Calu3 (cell line): ENCODE data around the gene RPS6KC1. TPM values are rescaled to one million over a fixed set of nuclear protein-coding genes. Genes with fewer than 3 reads are reported as not detected.
A peak's percentile ranks its signal among the peaks of the same experiment; 100 is the strongest.

Experiments used
- BruUV-seq: library from RNA; stranded (reverse); fragments of 400-500 nt; replicated peaks from 2 replicates; lab custom pipeline; 2021; lab: Mats Ljungman, UMichigan
- CTCF ChIA-PET: fragments of 300-600 bp; sonication (Branson Sonifier 250); formaldehyde crosslinking; loops from one replicate; lab custom pipeline; 2022; ENCODE audit warnings: antibody characterized with exemption; lab: Charles Lee
- DNase-seq: peaks from one replicate; pipeline ENCODE4 v3.0.0; 2022
- H3K27ac Mint-ChIP-seq: one replicate; pipeline ENCODE4 v1.8.0; 2022; ENCODE audit warnings: mixed read lengths; ENCODE audit not compliant: unreplicated experiment
- H3K27me3 Mint-ChIP-seq: one replicate; pipeline ENCODE4 v1.8.0; 2022; ENCODE audit warnings: mixed read lengths; ENCODE audit not compliant: unreplicated experiment
- H3K36me3 Mint-ChIP-seq: one replicate; pipeline ENCODE4 v1.8.0; 2022; ENCODE audit warnings: mild to moderate bottlenecking, moderate library complexity, mixed read lengths; ENCODE audit not compliant: insufficient read depth, unreplicated experiment
- H3K4me1 Mint-ChIP-seq: one replicate; pipeline ENCODE4 v1.8.0; 2022; ENCODE audit warnings: mild to moderate bottlenecking, low read depth, mixed read lengths; ENCODE audit not compliant: unreplicated experiment
- H3K4me3 Mint-ChIP-seq: one replicate; pipeline ENCODE4 v1.8.0; 2022; ENCODE audit warnings: mild to moderate bottlenecking, low read depth, moderate library complexity, mixed read lengths; ENCODE audit not compliant: unreplicated experiment
- H3K9me3 Mint-ChIP-seq: one replicate; pipeline ENCODE4 v1.8.0; 2022; ENCODE audit warnings: low read depth, mixed read lengths; ENCODE audit not compliant: unreplicated experiment
- CTCF ChIP-seq: fragments of 200-600 bp; IDR thresholded peaks from one replicate; pipeline ENCODE4 v1.8.0; 2022; ENCODE audit warnings: antibody characterized with exemption; ENCODE audit not compliant: unreplicated experiment
- intact Hi-C: fragments of 100-400 bp; cut with micrococcal nuclease; formaldehyde crosslinking; loops from one replicate; pipeline ENCODE4 v1.10.0; 2022; ENCODE audit not compliant: unreplicated experiment
- total RNA-seq: library from RNA; stranded (reverse); gene quantifications from 2 replicates; pipeline ENCODE4 v1.2.3, GENCODE V29; 2022

The RPS6KC1 gene
- total RNA-seq, 1 experiment from 2014 or later = 23.5 TPM

- DNase-seq = no peak
- peak overlapping the region; percentile 80 for H3K27ac Mint-ChIP-seq
- peaks cover 53% of the 10 kb centered on the region for H3K4me1 Mint-ChIP-seq
- CTCF ChIA-PET = interaction anchor here (0.8 kb wide), 1 partner anchor 13 kb away, joined by 3 read pairs; no protein-coding TSS in a partner anchor
- no peaks in the 10 kb centered on the region for H3K9me3 Mint-ChIP-seq
- no peaks in the 10 kb centered on the region for H3K27me3 Mint-ChIP-seq
- H3K4me3 Mint-ChIP-seq = no peak overlapping the region
- intact Hi-C loops = loop anchor here (1.0 to 10.0 kb wide), 6 partner anchors 56 to 1000 kb away; no protein-coding TSS in a partner anchor
- no TSS peak for BruUV-seq
- TF ChIP-seq CTCF = no peak
- no peaks in the 10 kb centered on the region for H3K36me3 Mint-ChIP-seq
Measured at GRCh38 chr1:213123536-213123935, 72.5 kb downstream of the RPS6KC1 start.

- no TSS peak for BruUV-seq
- no peak overlapping the region for H3K27ac Mint-ChIP-seq
- peaks cover 48% of the 10 kb centered on the region for H3K4me1 Mint-ChIP-seq
- H3K4me3 Mint-ChIP-seq = no peak overlapping the region
- H3K27me3 Mint-ChIP-seq = no peaks in the 10 kb centered on the region
- intact Hi-C loops = loop anchor here (5.0 to 10.0 kb wide), 2 partner anchors 438 to 870 kb away; no protein-coding TSS in a partner anchor
- TF ChIP-seq CTCF = no peak
- H3K36me3 Mint-ChIP-seq = no peaks in the 10 kb centered on the region
- no peak for DNase-seq
- CTCF ChIA-PET = interaction anchor here (0.5 to 0.6 kb wide), 3 partner anchors 273 to 1729 kb away, joined by 4 to 5 read pairs (median 4); no protein-coding TSS in a partner anchor
- no peaks in the 10 kb centered on the region for H3K9me3 Mint-ChIP-seq
Measured at GRCh38 chr1:213124590-213124989, 73.5 kb downstream of the RPS6KC1 start.

GRCh38 chr1:213125643-213126042 is 74.6 kb downstream of the RPS6KC1 start:
- H3K4me1 Mint-ChIP-seq = peaks cover 38% of the 10 kb centered on the region
- no peak for TF ChIP-seq CTCF
- no peak overlapping the region for H3K27ac Mint-ChIP-seq
- H3K27me3 Mint-ChIP-seq = no peaks in the 10 kb centered on the region
- no TSS peak for BruUV-seq
- intact Hi-C loops = loop anchor here (10.0 kb wide), 1 partner anchor 869 kb away; no protein-coding TSS in a partner anchor
- no peaks in the 10 kb centered on the region for H3K36me3 Mint-ChIP-seq
- no peak overlapping the region for H3K4me3 Mint-ChIP-seq
- DNase-seq = no peak
- H3K9me3 Mint-ChIP-seq = no peaks in the 10 kb centered on the region
- CTCF ChIA-PET = interaction anchor here (1.0 kb wide), 1 partner anchor 10 kb away, joined by 4 read pairs; no protein-coding TSS in a partner anchor

GRCh38 chr1:213127074-213127473 is 76.0 kb downstream of the RPS6KC1 start:
- CTCF ChIA-PET = no interaction called here

More at GRCh38 chr1:213127074-213127473, 76.0 kb downstream of the RPS6KC1 start:
- H3K36me3 Mint-ChIP-seq = no peaks in the 10 kb centered on the region
- H3K27me3 Mint-ChIP-seq = no peaks in the 10 kb centered on the region
- no peak overlapping the region for H3K27ac Mint-ChIP-seq
- no peak overlapping the region for H3K4me3 Mint-ChIP-seq
- intact Hi-C loops = loop anchor here (10.0 kb wide), 1 partner anchor 868 kb away; no protein-coding TSS in a partner anchor
- no peak for TF ChIP-seq CTCF
- H3K4me1 Mint-ChIP-seq = peaks cover 45% of the 10 kb centered on the region
- no TSS peak for BruUV-seq
- DNase-seq = no peak
- no peaks in the 10 kb centered on the region for H3K9me3 Mint-ChIP-seq
